Measurements from ENCODE around the gene GREB1. TPM values are rescaled to one million over a fixed set of nuclear protein-coding genes. Genes with fewer than 3 reads are reported as not detected.

GREB1 gene, protein sequence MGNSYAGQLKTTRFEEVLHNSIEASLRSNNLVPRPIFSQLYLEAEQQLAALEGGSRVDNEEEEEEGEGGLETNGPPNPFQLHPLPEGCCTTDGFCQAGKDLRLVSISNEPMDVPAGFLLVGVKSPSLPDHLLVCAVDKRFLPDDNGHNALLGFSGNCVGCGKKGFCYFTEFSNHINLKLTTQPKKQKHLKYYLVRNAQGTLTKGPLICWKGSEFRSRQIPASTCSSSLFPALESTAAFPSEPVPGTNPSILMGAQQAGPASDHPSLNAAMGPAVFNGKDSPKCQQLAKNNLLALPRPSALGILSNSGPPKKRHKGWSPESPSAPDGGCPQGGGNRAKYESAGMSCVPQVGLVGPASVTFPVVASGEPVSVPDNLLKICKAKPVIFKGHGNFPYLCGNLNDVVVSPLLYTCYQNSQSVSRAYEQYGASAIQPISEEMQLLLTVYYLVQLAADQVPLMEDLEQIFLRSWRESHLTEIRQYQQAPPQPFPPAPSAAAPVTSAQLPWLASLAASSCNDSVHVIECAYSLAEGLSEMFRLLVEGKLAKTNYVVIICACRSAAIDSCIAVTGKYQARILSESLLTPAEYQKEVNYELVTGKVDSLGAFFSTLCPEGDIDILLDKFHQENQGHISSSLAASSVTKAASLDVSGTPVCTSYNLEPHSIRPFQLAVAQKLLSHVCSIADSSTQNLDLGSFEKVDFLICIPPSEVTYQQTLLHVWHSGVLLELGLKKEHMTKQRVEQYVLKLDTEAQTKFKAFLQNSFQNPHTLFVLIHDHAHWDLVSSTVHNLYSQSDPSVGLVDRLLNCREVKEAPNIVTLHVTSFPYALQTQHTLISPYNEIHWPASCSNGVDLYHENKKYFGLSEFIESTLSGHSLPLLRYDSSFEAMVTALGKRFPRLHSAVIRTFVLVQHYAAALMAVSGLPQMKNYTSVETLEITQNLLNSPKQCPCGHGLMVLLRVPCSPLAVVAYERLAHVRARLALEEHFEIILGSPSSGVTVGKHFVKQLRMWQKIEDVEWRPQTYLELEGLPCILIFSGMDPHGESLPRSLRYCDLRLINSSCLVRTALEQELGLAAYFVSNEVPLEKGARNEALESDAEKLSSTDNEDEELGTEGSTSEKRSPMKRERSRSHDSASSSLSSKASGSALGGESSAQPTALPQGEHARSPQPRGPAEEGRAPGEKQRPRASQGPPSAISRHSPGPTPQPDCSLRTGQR (N-terminal part only)
- 0.13 and 0.34 TPM in 2 replicates for total RNA-seq

DNA sequence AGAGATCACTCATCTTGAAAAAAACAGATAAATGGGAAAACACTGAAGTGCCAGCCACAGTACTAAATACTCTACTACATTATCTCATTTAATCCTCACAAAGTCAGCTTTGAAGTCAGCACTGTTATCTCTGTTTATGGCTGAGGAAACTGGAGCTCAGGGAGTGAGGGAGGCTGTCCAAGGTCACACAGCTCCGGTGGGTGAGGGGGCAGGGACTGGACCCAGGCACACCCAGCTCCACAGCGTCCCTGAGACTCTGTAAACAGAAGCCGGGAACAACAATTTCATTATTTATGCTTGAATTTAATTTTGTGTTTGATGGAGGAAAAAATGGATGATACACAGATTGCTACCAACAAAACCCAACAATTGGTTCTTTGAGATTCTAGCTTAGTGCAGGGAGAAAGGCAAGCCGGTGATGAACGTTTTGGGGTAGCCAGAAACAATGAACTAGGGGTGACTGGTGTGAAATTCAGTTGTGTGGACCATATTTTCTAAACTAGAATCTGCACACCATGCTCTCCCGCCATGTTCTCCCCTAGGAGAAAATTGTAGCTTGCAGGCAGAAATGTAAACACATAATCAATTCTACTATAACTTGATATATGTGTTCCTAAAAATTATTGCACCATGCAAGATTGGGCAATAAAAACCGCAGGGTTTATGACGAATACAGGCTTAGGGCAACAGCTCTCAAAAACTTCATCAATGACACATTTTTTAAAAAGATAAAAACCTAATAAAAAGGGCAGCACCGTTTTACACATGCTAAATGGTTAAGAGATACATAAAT, at the start of gene GREB1:
Gene GREB1 (plus strand): TSS at position 768 of the 793 bp plus-strand sequence. CDS start 22,570 bp downstream, outside the sequence.

DNA sequence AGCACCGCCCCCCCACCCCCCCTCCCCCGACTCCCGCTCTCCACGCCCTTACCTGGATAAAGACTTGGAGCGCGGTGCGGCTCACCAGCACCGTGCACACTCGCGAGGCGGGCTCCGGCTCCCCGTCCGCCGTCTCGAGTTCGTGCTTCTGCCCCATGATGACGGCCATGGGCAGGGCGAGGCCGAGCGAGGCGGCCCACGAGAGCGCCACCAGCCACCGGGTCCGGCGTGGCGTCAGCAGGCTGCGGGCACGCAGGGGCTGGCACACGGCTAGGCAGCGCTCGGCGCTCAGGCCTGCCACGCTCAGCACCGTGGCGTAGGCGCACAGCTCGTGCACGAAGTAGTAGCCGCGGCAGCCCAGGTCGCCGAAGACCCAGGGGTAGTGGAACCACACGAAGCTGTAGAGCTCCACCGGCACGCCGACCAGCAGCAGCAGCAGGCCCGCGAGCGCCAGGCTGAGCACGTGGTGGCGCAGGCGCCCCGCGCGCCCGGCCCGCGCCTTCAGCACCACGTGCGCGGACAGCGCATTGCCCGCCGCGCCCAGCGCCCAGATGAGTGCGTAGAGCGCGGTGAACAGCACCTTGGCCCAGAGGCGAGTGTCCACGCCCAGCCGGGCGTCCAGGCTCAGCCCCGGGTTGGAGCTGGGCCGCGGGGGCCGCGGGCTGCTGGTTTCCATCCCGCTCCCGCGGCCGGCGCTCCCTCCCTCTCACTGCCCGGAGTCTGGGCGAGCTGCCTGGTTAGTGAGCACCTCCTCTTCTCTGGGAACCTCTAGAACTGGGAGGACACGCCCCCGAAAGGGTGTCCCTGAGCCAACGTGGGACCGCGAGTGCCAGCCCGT, 135.8 kb downstream of the GREB1 start, which contains the start of gene NTSR2:
Gene NTSR2 (minus strand): TSS at position 742 of the 838 bp plus-strand sequence. CDS start 66 bp downstream, at position 676.

Other genes with a start within 250 kb of the GREB1 start
- 30.6 TPM in 2 replicates for gene ROCK2, start 189.4 kb upstream of the GREB1 start, total RNA-seq
- 12.1 and 12.3 TPM in 2 replicates for gene E2F6, start 67.9 kb upstream of the GREB1 start, total RNA-seq
- not detected in 2 replicates for gene NTSR2, start 136.2 kb downstream of the GREB1 start, total RNA-seq
- 27.6 and 29.9 TPM in 2 replicates for gene LPIN1, start 212.6 kb downstream of the GREB1 start, total RNA-seq